HepG2 (cell line): Measurements from ENCODE around the gene CBL. TPM values are rescaled to one million over a fixed set of nuclear protein-coding genes. Genes with fewer than 3 reads are reported as not detected.

Experiments used
- ATRX ChIP-seq: sonication (generic); formaldehyde crosslinking; IDR thresholded peaks from 2 replicates; pipeline ENCODE4 v1.4.0; 2020; ENCODE audit warnings: missing genetic modification reagents, borderline replicate concordance
- FOXA3 ChIP-seq: IDR thresholded peaks from 2 replicates; pipeline ENCODE4 v1.6.1; 2016; ENCODE audit warnings: missing genetic modification reagents, missing compliant biosample characterization
- FOXM1 ChIP-seq: sonication (generic); formaldehyde crosslinking; IDR thresholded peaks from 2 replicates; pipeline ENCODE4 v1.5.0; 2020; ENCODE audit warnings: missing genetic modification reagents
- HDAC2 ChIP-seq: sonication (generic); formaldehyde crosslinking; IDR thresholded peaks from 2 replicates; pipeline ENCODE4 v1.4.0; 2020; ENCODE audit warnings: missing genetic modification reagents
- HIVEP1 ChIP-seq: sonication (generic); formaldehyde crosslinking; IDR thresholded peaks from 2 replicates; pipeline ENCODE4 v1.4.0; 2020; ENCODE audit warnings: mild to moderate bottlenecking, missing genetic modification reagents
- IKZF1 ChIP-seq: fragments of 450-650 bp; IDR thresholded peaks from 2 replicates; pipeline ENCODE4 v1.7.1; 2016
- NFATC3 ChIP-seq: sonication (generic); formaldehyde crosslinking; IDR thresholded peaks from 2 replicates; pipeline ENCODE4 v1.5.1; 2020; ENCODE audit warnings: mild to moderate bottlenecking, missing genetic modification reagents
- NR1H2 ChIP-seq: sonication (generic); formaldehyde crosslinking; IDR thresholded peaks from 2 replicates; pipeline ENCODE4 v1.8.1; 2022; ENCODE audit warnings: low read depth, missing genetic modification reagents, borderline replicate concordance
- SCMH1 ChIP-seq: sonication (generic); formaldehyde crosslinking; IDR thresholded peaks from 2 replicates; pipeline ENCODE4 v1.9.0; 2021; ENCODE audit warnings: missing genetic modification reagents, mild to moderate bottlenecking, borderline replicate concordance
- SIN3B ChIP-seq: fragments of 150-350 bp; IDR thresholded peaks from 2 replicates; pipeline ENCODE4 v1.6.1; 2014; ENCODE audit warnings: low read length
- SOX6 ChIP-seq, 2 experiments: fragments of 450-650 bp in 1 of 2; sonication (generic) in 1 of 2; formaldehyde crosslinking in 1 of 2; IDR thresholded peaks; 2 replicates each; pipeline versions ENCODE4 v1.4.0 to v1.6.1; 2017 to 2020; ENCODE audit warnings: antibody characterized with exemption in 1 of 2, mild to moderate bottlenecking in 1 of 2, missing genetic modification reagents in 1 of 2
- STAT6 ChIP-seq: sonication (generic); formaldehyde crosslinking; IDR thresholded peaks from 2 replicates; pipeline ENCODE4 v1.4.0; 2020; ENCODE audit warnings: missing genetic modification reagents, mild to moderate bottlenecking, borderline replicate concordance
- ZFP36L1 ChIP-seq: sonication (generic); formaldehyde crosslinking; IDR thresholded peaks from 2 replicates; pipeline ENCODE4 v1.8.0; 2022; ENCODE audit warnings: mild to moderate bottlenecking, missing genetic modification reagents, moderate library complexity
- ZNF17 ChIP-seq: sonication (generic); formaldehyde crosslinking; IDR thresholded peaks from 2 replicates; pipeline ENCODE4 v1.5.0; 2020; ENCODE audit warnings: mild to moderate bottlenecking, missing genetic modification reagents
- ZNF354B ChIP-seq: sonication (generic); formaldehyde crosslinking; IDR thresholded peaks from 2 replicates; pipeline ENCODE4 v1.8.0; 2022; ENCODE audit warnings: mild to moderate bottlenecking, missing genetic modification reagents
- ZNF367 ChIP-seq: sonication (generic); formaldehyde crosslinking; IDR thresholded peaks from 2 replicates; pipeline ENCODE4 v1.4.0; 2020; ENCODE audit warnings: missing genetic modification reagents, borderline replicate concordance
- ZNF382 ChIP-seq: sonication (generic); formaldehyde crosslinking; IDR thresholded peaks from 2 replicates; pipeline ENCODE4 v1.5.0; 2020; ENCODE audit warnings: missing genetic modification reagents, mild to moderate bottlenecking, borderline replicate concordance
- ZNF451 ChIP-seq: sonication (generic); formaldehyde crosslinking; IDR thresholded peaks from 2 replicates; pipeline ENCODE4 v1.5.0; 2020; ENCODE audit warnings: mild to moderate bottlenecking, missing genetic modification reagents
- ZNF652 ChIP-seq: IDR thresholded peaks from 2 replicates; pipeline ENCODE4 v1.6.1; 2016; ENCODE audit warnings: low read depth, borderline replicate concordance
- ZNF878 ChIP-seq: sonication (generic); formaldehyde crosslinking; IDR thresholded peaks from 2 replicates; pipeline ENCODE4 v1.8.1; 2023; ENCODE audit warnings: mild to moderate bottlenecking, missing genetic modification reagents, moderate library complexity
- polyA plus RNA-seq, 8 experiments: library from polyadenylated mRNA; depleted of rRNA in 3 of 8; stranded (reverse) in 7 of 8; unstranded in 1 of 8; fragments of >200 nt; fragmentation: Illumina TruSeq in 4 of 8; extraction: Trizol in 4 of 8; gene quantifications; 2 replicates each; pipeline versions ENCODE4 v1.2.1 to v1.2.3, GENCODE V29; 2011 to 2016; ENCODE audit warnings: low read depth in 4 of 8, missing spikeins in 1 of 8, mixed read lengths in 1 of 8; ENCODE audit not compliant: insufficient read depth in 1 of 8
- total RNA-seq, 5 experiments: library from RNA; depleted of rRNA; stranded (reverse); fragments of >200 nt; fragmentation: Illumina TruSeq; extraction: Trizol; gene quantifications; 2 replicates each; pipeline ENCODE4 v1.2.3, GENCODE V29; 2016; ENCODE audit warnings: low read depth in 1 of 5
- TF ChIP-seq, protein P1 (sequence below): sonication (generic); formaldehyde crosslinking; IDR thresholded peaks from 2 replicates; pipeline ENCODE4 v1.4.0; 2020; ENCODE audit warnings: missing genetic modification reagents
- TF ChIP-seq, protein P2 (sequence below): sonication (generic); formaldehyde crosslinking; IDR thresholded peaks from 2 replicates; pipeline ENCODE4 v1.5.1; 2020; ENCODE audit warnings: missing genetic modification reagents, mild to moderate bottlenecking, borderline replicate concordance

Gene CBL
- total and polyA plus RNA-seq, 2 of the 13 experiments (the other 11 are each of a cell fraction or from before 2014, with no cell fraction given): 6.6 to 7.4 TPM

GRCh38 chr11:119168471-119169281, 37.5 kb upstream of the CBL start, which contains the start of gene NLRX1 (continued):
- TF ChIP-seq SOX6 (IDR thresholded peaks at IDR 0.05): no peak
- TF ChIP-seq SOX6 (CRISPR knock-in tag; IDR thresholded peaks at IDR 0.05): no peak
- 0 out of 2 replicates have a peak, but pooled peaks have one; percentile 49 for TF ChIP-seq ZNF451
- TF ChIP-seq STAT6 (CRISPR knock-in tag): no peak
- TF ChIP-seq FOXA3: peak; percentile 8; the same call in 1 of the 2 replicates
- TF ChIP-seq, protein P1, sequence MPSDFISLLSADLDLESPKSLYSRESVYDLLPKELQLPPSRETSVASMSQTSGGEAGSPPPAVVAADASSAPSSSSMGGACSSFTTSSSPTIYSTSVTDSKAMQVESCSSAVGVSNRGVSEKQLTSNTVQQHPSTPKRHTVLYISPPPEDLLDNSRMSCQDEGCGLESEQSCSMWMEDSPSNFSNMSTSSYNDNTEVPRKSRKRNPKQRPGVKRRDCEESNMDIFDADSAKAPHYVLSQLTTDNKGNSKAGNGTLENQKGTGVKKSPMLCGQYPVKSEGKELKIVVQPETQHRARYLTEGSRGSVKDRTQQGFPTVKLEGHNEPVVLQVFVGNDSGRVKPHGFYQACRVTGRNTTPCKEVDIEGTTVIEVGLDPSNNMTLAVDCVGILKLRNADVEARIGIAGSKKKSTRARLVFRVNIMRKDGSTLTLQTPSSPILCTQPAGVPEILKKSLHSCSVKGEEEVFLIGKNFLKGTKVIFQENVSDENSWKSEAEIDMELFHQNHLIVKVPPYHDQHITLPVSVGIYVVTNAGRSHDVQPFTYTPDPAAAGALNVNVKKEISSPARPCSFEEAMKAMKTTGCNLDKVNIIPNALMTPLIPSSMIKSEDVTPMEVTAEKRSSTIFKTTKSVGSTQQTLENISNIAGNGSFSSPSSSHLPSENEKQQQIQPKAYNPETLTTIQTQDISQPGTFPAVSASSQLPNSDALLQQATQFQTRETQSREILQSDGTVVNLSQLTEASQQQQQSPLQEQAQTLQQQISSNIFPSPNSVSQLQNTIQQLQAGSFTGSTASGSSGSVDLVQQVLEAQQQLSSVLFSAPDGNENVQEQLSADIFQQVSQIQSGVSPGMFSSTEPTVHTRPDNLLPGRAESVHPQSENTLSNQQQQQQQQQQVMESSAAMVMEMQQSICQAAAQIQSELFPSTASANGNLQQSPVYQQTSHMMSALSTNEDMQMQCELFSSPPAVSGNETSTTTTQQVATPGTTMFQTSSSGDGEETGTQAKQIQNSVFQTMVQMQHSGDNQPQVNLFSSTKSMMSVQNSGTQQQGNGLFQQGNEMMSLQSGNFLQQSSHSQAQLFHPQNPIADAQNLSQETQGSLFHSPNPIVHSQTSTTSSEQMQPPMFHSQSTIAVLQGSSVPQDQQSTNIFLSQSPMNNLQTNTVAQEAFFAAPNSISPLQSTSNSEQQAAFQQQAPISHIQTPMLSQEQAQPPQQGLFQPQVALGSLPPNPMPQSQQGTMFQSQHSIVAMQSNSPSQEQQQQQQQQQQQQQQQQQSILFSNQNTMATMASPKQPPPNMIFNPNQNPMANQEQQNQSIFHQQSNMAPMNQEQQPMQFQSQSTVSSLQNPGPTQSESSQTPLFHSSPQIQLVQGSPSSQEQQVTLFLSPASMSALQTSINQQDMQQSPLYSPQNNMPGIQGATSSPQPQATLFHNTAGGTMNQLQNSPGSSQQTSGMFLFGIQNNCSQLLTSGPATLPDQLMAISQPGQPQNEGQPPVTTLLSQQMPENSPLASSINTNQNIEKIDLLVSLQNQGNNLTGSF (CRISPR knock-in tag): peak; percentile 49; the same call in 1 of the 2 replicates
- peak; percentile 76 for TF ChIP-seq HDAC2 (CRISPR knock-in tag)
- no peak for TF ChIP-seq ZNF382 (CRISPR knock-in tag)
- TF ChIP-seq SCMH1 (CRISPR knock-in tag): no peak
- TF ChIP-seq ZNF354B (CRISPR knock-in tag): no peak
- TF ChIP-seq ZNF652: no peak
- TF ChIP-seq ZNF17: no peak
- 0 out of 2 replicates have a peak, but pooled peaks have one; percentile 43 for TF ChIP-seq ZNF878 (CRISPR knock-in tag)
- no peak for TF ChIP-seq HIVEP1 (CRISPR knock-in tag)
- TF ChIP-seq ATRX: no peak
- TF ChIP-seq NR1H2: 0 out of 2 replicates have a peak, but pooled peaks have one; percentile 39
- TF ChIP-seq SIN3B: no peak
- no peak for TF ChIP-seq ZFP36L1
- TF ChIP-seq, protein P2, sequence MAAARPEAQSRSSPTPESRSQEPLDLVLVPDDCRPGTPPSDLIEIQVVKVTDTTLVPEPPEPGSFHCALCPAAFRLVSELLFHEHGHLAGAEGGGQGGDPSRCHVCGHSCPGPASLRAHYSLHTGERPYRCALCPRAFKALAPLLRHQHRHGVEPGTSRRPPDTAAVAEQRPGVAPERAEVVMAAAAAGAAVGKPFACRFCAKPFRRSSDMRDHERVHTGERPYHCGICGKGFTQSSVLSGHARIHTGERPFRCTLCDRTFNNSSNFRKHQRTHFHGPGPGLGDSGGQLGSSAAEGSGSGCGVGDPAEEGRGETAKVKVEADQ (CRISPR knock-in tag): no peak
- no peak for TF ChIP-seq ZNF367
- TF ChIP-seq NFATC3 (CRISPR knock-in tag): no peak
- TF ChIP-seq IKZF1: no peak
- TF ChIP-seq FOXM1 (CRISPR knock-in tag): no peak
